Forelimb muscle (tissue), 1 donor: Measurements from ENCODE around the gene OR9A4. TPM values are rescaled to one million over a fixed set of nuclear protein-coding genes. Genes with fewer than 3 reads are reported as not detected.
"Not testable (repeated sequence)": the region's sequence is repeated elsewhere in the genome, so short reads cannot be mapped to it uniquely, and the experiment has no call there.

Experiments used
- DNase-seq: peaks from one replicate; pipeline ENCODE4 v3.0.0-alpha.2; 2013; ENCODE audit warnings: low read depth
- polyA plus RNA-seq: library from polyadenylated mRNA; unstranded; fragments of 120-200 nt; gene quantifications from one replicate; pipeline ENCODE4 v1.2.1, GENCODE V29; 2013; ENCODE audit not compliant: insufficient read length

Gene OR9A4
- polyA plus RNA-seq, result not detected

DNA sequence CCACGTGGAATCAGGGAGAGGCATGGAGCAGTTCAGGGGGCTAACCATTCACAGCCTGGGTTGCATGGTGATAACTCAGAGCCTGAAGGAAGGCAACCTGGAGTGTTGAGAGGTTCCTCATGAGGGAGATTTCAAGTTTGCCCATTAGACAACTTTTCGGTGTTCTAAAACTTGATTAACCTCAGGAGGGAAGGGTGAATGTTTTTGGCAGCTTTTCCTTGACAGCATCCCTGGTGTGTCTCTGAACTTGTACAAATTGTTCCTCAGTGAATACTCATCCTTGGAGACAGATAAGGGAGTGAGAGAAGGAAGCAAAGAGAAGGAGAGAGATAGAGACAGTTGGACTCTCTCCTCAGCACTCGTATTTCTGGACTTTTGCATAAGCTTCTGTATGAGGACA lies at the start of gene OR9A4:
OR9A4 (plus strand) TSS at position 301 of the 400 bp plus-strand sequence. CDS start 2,477 bp downstream, outside the sequence.
- no peak for DNase-seq

DNA sequence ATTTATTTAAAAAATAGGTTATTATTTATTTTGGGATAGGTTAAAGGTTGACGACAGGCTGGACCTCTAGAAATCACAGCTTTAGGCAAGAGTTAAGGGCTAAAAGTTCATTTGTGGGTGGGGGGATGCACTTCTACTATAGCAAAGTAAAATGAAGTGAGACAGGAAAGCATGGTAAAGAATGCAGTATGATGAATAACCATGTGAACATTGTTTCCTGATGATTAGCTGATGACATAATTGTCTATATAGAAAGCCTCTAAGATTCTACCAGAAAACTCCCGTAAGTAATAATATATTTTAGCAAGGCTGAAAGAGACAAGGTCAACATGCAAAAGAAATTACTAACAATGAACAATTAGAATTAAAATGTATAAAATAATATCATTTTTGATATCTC lies 49.2 kb upstream of the OR9A4 start:
- no peak for DNase-seq

DNA sequence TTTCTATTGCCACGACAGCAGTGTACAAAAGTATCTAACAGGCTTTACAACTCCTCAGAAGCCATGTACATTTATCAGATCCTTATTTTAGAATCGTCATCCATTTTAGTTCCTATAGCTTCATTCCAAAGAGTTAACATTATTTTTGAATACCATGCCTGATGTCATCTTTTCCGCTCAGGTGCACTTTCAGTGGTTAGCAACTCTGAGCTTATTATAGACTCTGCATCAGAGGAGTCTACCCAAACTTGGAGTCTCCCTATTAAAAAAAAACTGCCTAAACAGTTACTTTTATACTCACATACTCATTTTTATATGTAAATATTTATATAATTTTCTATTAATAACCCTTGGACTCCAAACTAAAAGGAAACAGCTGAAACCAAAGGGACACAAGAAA lies 43.3 kb upstream of the OR9A4 start:
- no peak for DNase-seq

DNA sequence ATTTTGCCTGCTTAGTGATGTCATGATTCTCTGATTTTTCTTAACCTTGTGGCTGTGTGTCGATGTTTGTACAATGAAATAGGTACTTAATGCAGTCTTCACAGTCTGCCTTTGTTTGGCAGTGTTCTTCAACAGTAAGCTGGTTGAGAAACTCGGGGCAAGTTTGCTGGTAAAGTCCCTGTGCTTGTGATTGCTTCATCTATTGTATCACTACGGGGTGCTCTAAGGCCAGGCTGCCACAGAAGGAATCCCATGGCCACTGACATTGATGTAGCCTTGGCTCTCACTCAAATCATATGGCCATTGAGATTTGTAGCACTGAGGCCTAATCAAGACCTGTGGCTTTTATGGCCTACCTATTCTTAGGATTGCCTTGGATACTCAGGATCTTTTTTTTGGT lies 41.4 kb upstream of the OR9A4 start:
- DNase-seq, result no peak

DNA sequence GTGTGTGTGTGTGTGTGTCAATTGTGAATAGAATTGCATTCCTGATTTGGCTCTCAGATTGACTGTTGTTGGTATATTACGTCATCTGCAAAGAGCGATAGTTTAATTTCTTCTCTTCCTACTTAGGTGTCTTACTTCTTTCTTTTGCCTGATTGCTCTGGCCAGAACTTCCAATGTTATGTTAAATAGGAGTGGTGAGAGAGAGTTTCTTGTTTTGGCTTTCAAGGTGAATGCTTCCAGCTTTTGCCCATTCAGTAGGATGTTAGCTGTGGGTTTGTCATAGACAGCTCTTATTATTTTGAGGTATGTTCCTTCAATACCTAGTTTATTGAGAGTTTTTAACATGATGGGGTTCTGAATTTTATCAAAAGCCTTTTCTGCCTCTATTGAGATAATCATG lies 40.7 kb upstream of the OR9A4 start:
- DNase-seq, result no peak

- no peak for DNase-seq
Observed at GRCh38 chr7:141876371-141876770, 39.8 kb upstream of the OR9A4 start.

GRCh38 chr7:141877365-141877764 lies 38.8 kb upstream of the OR9A4 start:
- no peak for DNase-seq

DNA sequence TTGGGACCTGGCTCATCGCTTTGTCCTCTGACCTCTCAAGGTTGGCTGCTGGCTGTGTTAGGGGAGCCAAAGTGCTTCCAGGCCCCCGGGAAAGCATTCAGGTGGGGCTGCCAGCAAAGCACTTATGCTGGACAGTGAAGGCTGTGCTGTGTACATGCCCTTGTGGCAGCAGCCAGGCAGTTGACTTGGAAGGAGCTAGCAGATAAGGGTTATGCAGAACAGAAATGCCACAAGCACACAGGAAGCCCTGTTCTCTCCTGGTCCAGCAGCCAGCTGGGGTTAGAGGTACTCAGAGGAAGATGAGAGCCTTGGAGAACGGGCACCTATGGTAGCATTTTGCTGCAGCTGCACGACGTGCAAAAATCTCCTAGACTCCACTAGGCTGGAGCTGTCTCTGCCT lies 35.2 kb upstream of the OR9A4 start:
- no peak for DNase-seq

DNA sequence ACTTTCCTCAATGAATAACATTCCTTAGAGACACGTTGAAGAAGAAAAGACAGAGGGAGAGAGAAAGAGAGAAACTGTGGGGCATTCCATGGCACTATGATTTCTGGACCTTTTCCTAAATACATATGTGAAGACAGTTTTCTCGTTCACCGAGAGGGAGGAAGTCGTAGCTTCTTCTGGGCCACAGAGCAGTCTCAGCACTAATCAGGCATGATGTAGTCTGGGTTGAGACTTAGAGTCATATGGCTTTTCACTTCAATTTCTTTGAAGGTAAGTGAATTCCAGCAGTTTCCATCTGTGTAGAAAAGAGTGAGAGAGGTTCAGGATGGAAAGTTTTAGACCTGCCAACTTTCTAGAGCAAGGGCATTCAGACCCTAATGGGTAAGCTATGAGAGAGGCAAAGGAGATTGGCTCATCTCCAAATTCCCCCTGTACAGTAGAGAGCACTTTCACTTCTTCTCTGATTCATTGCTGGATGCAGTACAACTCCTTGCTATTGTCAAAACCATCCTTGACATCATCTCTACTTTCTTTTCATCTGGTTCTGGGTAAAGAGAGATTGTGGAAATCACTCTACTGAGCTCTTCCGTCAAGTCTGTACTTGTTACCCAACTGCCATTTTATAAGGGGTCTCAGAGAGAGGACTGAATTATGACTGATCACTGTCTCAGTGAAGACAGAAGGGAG lies 31.5 kb upstream of the OR9A4 start:
- no peak for DNase-seq

DNA sequence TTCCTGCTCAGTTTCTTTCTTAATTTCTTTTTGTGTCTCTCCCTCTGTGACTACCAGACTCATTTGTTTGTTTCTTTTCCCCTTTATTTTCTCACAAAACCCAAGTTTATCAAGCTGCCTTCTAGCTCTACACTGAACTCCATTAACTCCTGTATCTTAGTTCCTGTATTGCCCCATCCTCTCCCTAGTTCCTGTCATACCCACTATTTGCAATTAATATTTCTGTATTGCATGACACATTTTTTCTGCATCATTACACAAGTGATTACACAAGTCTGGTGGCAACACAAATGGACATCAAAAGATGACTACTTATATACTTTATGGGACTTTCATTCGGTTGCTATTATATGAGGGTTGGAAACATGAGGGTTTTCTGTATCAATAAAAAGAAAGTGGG lies 26.9 kb upstream of the OR9A4 start:
- no peak for DNase-seq

DNA sequence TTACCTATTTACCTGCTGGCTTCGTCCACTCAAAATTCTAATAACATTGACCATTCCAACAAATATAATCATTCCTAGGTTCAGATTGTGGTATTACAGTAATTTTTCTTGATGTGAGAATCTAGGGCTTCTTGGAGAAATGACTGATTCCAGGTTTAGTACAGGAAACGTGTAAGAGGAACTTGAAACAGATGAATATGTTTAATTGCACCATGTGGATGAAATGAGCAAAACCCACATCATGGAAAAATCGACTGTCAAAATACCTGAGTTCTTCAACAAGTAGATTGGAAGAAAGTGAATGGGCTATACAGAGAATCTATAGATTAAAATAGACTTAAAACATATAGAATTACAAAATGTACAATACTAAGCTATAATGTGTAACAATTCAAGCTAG lies 24.9 kb upstream of the OR9A4 start:
- DNase-seq, result no peak

DNA sequence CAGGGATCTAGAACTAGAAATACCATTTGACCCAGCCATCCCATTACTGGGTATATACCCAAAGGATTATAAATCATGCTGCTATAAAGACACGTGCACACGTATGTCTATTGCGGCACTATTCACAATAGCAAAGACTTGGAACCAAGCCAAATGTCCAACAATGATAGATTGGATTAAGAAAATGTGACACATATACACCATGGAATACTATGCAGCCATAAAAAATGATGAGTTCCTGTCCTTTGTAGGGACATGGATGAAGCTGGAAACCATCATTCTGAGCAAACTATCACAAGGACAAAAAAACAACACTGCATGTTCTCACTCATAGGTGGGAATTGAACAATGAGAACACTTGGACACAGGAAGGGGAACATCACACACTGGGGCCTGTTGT lies 16.8 kb upstream of the OR9A4 start:
- DNase-seq, result not testable (repeated sequence)

- no peak for DNase-seq
Observed at GRCh38 chr7:141906285-141906684, 9.9 kb upstream of the OR9A4 start.

DNA sequence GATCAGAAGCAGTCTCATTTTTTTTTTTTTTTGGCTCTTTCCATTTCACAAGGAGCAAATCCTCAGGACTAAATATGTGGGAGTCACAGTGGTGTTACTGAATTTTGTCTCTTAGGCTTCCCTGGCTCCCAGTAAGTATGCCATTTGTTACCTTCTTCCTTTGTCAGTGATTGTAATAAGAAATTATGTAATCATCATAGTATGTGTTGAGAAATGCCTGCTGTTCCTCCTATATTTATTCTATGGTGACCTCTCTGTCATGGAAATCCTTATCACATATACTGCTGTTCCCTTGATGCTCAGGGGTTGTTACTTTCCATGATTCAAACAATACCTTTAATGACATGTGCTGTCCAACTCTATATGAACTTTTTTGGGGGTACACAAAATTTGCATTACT lies 4.8 kb upstream of the OR9A4 start:
- DNase-seq, result no peak

DNA sequence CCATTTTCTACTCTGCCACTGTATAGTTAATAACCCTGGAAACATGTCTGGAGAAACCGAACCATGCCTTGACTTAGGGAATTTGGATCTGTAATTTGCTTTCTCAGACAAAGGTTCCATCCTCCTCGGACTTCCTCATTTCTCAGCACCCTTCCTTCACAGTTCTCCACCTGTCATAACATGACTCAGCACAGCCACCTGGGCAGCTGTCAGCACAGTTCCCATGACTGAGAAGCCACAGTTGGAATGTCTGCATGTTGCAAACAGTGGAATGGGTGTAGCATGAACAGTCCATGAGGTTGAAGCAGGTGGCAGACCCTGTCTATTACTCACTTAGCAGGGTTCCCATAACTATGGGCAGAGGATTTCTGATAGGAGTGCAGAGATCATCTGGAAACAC lies 634 bp upstream of the OR9A4 start:
- DNase-seq, result no peak

DNA sequence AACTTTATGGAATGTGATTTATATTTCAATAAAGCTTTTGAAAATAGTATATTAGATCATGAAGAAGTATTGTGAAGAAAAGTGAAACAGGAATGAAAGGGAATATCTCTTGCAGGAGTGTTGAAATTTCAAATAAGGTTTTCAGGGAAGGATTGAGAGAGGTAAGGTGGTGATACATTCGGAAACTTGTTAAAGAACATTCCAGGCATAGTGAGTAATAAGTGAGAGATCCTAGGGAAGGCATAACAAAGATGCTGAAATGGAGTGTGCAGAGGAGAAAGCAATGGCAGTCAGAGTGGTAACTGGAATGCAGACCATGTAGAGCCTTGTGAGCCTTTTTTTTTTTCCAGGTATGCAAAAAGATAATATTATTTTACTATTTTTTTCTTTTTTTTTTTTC lies 4.1 kb downstream of the OR9A4 start:
- DNase-seq, result no peak

DNA sequence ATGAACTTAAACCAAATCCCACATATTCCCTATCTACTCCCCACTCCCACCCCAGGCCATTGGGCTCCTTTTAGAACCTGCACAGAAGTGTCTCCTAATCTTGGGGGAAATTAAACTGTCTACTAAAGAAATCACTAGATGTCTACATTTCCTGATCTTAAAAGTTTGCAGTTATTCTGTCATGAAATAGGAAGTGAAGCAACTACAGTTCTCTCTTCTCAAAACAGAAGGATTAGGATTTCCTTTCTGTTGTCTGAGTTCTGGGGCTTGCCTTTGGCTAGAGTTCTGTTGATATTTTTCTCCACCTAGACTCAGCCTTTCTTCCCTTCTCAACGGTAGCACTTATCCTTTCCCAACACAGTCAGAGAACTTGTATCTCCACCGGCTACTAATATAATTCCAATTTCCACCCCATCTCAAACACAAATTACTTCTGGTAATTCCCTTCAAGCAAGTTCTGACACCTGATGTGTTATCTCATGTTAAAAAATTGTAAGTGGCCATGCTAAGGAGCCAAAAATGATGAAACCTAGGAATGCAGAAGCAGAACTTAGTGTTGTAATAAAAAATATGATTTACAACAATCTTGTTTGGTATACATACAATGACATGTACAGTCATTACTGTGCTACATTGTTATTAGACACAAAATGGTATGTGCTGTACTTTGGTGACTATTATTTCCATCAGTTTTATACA lies 12.1 kb downstream of the OR9A4 start:
- DNase-seq, result no peak

- DNase-seq, result no peak
Observed at GRCh38 chr7:141928845-141929195, 12.6 kb downstream of the OR9A4 start.

DNA sequence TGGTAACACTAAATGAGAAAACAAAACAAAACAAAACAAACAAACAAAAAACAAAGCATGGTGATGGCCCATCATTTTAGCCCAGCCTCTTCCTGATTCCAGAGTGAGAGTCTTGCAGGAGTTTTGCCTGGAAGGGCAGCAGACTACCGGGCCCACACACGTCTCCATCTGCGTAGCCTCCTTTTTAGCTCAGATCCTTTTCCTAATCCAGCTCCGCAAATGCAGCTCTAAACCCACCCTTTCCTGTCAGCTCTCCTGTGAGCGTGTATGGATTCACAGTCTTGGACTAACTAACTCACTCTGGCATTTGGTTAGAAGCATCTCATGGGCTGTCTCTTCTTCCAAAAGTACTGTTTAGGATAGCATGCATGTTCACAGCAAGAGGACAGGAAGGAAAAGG lies 14.0 kb downstream of the OR9A4 start:
- DNase-seq, result no peak

DNA sequence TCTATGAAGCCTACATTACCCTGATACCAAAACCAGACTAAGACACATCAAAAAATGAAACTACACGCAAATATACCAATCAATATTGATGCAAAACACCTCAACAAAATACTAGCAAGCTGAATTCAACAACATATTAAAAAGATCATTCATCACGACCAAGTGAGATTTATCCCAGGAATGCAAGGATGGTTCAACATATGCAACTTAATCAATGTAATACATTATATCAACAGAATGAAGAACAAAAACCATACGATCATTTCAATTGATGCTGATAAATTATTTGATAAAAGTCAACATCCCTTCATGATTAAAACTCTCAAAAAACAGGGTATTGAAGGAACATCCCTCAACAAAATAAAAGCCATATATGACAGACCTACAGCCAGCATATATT lies 24.9 kb downstream of the OR9A4 start:
- no peak for DNase-seq

- DNase-seq, result no peak
Observed at GRCh38 chr7:141943846-141944245, 27.6 kb downstream of the OR9A4 start.

DNA sequence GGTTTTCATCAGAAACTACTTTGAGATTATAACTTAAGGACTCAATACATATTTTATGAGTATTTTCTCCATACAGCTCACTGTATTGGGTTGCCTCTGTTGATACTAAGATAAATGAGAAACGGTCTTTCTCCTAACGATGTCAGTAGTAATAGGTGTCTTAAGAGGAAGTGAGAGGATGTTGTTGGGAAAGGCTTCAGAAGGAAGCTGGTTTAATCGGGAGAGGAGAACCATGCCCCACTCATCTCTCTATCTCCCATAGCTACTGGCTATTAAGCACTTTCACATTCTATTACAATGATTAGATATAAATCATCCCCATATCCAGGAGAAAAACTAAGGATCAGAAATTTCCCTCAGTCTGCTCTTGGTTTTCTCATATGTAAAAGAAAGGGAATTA lies 28.6 kb downstream of the OR9A4 start:
- no peak for DNase-seq

- DNase-seq, result no peak
Observed at GRCh38 chr7:141945356-141945755, 29.2 kb downstream of the OR9A4 start.

GRCh38 chr7:141946796-141947195 lies 30.6 kb downstream of the OR9A4 start, which contains the start of gene CLEC5A:
Gene CLEC5A, minus strand, starts transcription at chr7:141946974. Its CDS starts 682 bp downstream, at chr7:141946292.
- DNase-seq, result no peak
